Vagina (tissue), 2 donors: Measurements from ENCODE around the gene ADARB2.

Experiments
- CTCF ChIP-seq, 3 experiments: fragments of 450-650 bp in 2 of 3; fragments of 200-600 bp in 1 of 3; sonication (generic) in 1 of 3; IDR thresholded peaks; one replicate each; pipeline ENCODE4 v1.5.1; 2017 to 2019; ENCODE audit warnings: antibody characterized with exemption in 3 of 3, mild to moderate bottlenecking in 2 of 3, moderate library complexity in 2 of 3
- POLR2A ChIP-seq, 2 donors: fragments of 450-650 bp; IDR thresholded peaks; one replicate each; pipeline ENCODE4 v1.6.1; 2017; ENCODE audit warnings: antibody characterized with exemption in 2 of 2, mild to moderate bottlenecking in 2 of 2, moderate library complexity in 2 of 2
- POLR2AphosphoS5 ChIP-seq, 2 donors: sonication (generic); formaldehyde crosslinking; IDR thresholded peaks; one replicate each; pipeline ENCODE4 v1.9.0; 2017; ENCODE audit warnings: antibody characterized with exemption in 2 of 2, mild to moderate bottlenecking in 2 of 2, low read depth in 1 of 2; ENCODE audit not compliant: insufficient read depth in 1 of 2

DNA sequence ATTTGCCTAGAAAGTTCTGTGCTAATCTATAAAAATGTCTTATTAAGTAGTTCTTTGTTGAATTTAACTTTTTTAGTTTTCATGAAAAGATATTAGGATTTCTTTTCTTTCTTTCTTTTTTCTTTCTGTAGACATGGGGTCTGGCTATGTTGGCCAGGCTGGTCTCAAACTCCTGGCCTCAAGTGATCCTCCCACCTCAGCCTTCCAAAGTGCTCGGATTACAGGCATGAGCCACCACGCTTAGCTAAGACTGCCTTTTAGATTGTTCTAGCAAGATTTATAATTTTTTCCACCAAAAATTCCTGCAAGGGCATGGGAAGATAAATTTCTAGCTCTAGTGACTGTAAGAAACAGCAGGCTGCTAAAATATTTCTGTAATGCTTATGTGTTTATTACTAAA lies 540.7 kb downstream of the ADARB2 start:
- TF ChIP-seq CTCF (IDR thresholded peaks at IDR 0.05) (no peak), POLR2A (IDR thresholded peaks at IDR 0.05) (no peak), POLR2AphosphoS5 (IDR thresholded peaks at IDR 0.05; ENCODE audit: insufficient read depth in 1 of 2, low read depth in 1 of 2) (no peak)
